GM19043 (cell line): ENCODE data around the gene CNGA4.

Experiments
- ATAC-seq: cut with Tn5 transposase; IDR thresholded peaks from one replicate; pipeline ENCODE4 v1.9.1; 2021; ENCODE audit warnings: low read depth; ENCODE audit not compliant: unreplicated experiment

CNGA4 gene

GRCh38 chr11:6238902-6239301 is at the start of gene CNGA4:
Gene CNGA4, plus strand, starts transcription at chr11:6239089. Its CDS starts 118 bp downstream, at chr11:6239207.
- no peak for ATAC-seq

GRCh38 chr11:6191742-6192141 is 47.1 kb upstream of the CNGA4 start:
- no peak for ATAC-seq

GRCh38 chr11:6194065-6194581 is 44.8 kb upstream of the CNGA4 start:
- no peak for ATAC-seq

- no peak for ATAC-seq
Measured at GRCh38 chr11:6196396-6196795, 42.5 kb upstream of the CNGA4 start.

- ATAC-seq, result no peak
Measured at GRCh38 chr11:6197466-6198200, 41.3 kb upstream of the CNGA4 start.

GRCh38 chr11:6199174-6199810 is 39.6 kb upstream of the CNGA4 start, which contains the start of gene OR52W1:
Gene OR52W1, plus strand, starts transcription at chr11:6199224. Its CDS starts 0 bp downstream, at chr11:6199224.
- ATAC-seq, result no peak

GRCh38 chr11:6200975-6201374 is 37.9 kb upstream of the CNGA4 start:
- ATAC-seq, result no peak

- ATAC-seq, result no peak
Measured at GRCh38 chr11:6201481-6201880, 37.4 kb upstream of the CNGA4 start.

GRCh38 chr11:6202041-6202440 is 36.8 kb upstream of the CNGA4 start:
- ATAC-seq, result no peak

- ATAC-seq, result peak; percentile 76
Measured at GRCh38 chr11:6203327-6203726, 35.6 kb upstream of the CNGA4 start.

- no peak for ATAC-seq
Measured at GRCh38 chr11:6204706-6205105, 34.2 kb upstream of the CNGA4 start.

- ATAC-seq, result no peak
Measured at GRCh38 chr11:6205366-6205765, 33.5 kb upstream of the CNGA4 start, which contains the start of gene C11orf42. Gene C11orf42, plus strand, starts transcription at chr11:6205557. Its CDS starts 59 bp downstream, at chr11:6205616.

- no peak for ATAC-seq
Measured at GRCh38 chr11:6206456-6207180, 32.3 kb upstream of the CNGA4 start.

GRCh38 chr11:6209801-6210200 is 29.1 kb upstream of the CNGA4 start:
- ATAC-seq, result no peak

GRCh38 chr11:6210274-6210955 is 28.5 kb upstream of the CNGA4 start:
- no peak for ATAC-seq

- no peak for ATAC-seq
Measured at GRCh38 chr11:6214530-6214929, 24.4 kb upstream of the CNGA4 start.

GRCh38 chr11:6216501-6216900 is 22.4 kb upstream of the CNGA4 start:
- no peak for ATAC-seq

- ATAC-seq, result no peak
Measured at GRCh38 chr11:6217722-6218121, 21.2 kb upstream of the CNGA4 start.

GRCh38 chr11:6219359-6219758 is 19.5 kb upstream of the CNGA4 start:
- ATAC-seq, result no peak

- no peak for ATAC-seq
Measured at GRCh38 chr11:6223854-6224253, 15.0 kb upstream of the CNGA4 start.

- no peak for ATAC-seq
Measured at GRCh38 chr11:6224421-6224820, 14.5 kb upstream of the CNGA4 start.
